Natural killer cell (primary cell): ENCODE results near the gene BCL2. TPM values are rescaled to one million over a fixed set of nuclear protein-coding genes. Genes with fewer than 3 reads are reported as not detected.

Experiments used
- ATAC-seq, 3 donors: fragments of 150-1000 bp in 2 of 3; fragments of 200-7000 bp in 1 of 3; cut with Tn5 transposase; 1 replicate in 1 of 3; 2 replicates in 2 of 3; pipeline ENCODE4 v1.10.0; 2021; ENCODE audit warnings: mild to moderate bottlenecking in 2 of 3, moderate library complexity in 2 of 3
- DNase-seq, 2 donors: peaks; one replicate each; pipeline versions ENCODE4 v3.0.0 to v3.0.0-alpha.2; 2013 to 2021; ENCODE audit warnings: mixed read lengths in 1 of 2
- H3K27ac ChIP-seq: one replicate; pipeline ENCODE4 v1.5.1; 2013; ENCODE audit warnings: mild to moderate bottlenecking, low read length
- H3K27me3 ChIP-seq: one replicate; pipeline ENCODE4 v1.6.1; 2013; ENCODE audit warnings: low read length; ENCODE audit not compliant: control insufficient read depth, insufficient read depth
- H3K36me3 ChIP-seq: one replicate; pipeline ENCODE4 v1.6.1; 2013; ENCODE audit warnings: low read length; ENCODE audit not compliant: control insufficient read depth, insufficient read depth
- H3K4me1 ChIP-seq: one replicate; pipeline ENCODE4 v1.6.1; 2013; ENCODE audit warnings: low read length; ENCODE audit not compliant: control insufficient read depth, insufficient read depth
- H3K4me3 ChIP-seq: one replicate; pipeline ENCODE4 v1.5.1; 2013; ENCODE audit warnings: low read length
- H3K9me3 ChIP-seq: one replicate; pipeline ENCODE4 v1.6.1; 2013; ENCODE audit warnings: low read length; ENCODE audit not compliant: control insufficient read depth, insufficient read depth
- H3K27ac Mint-ChIP-seq, 2 donors: one replicate each; pipeline ENCODE4 v1.8.0; 2022; ENCODE audit warnings: mild to moderate bottlenecking in 2 of 2, mixed read lengths in 2 of 2, moderate library complexity in 1 of 2
- H3K27me3 Mint-ChIP-seq, 2 donors: one replicate each; pipeline ENCODE4 v1.8.0; 2022; ENCODE audit warnings: low read depth in 2 of 2, mixed read lengths in 2 of 2
- H3K36me3 Mint-ChIP-seq: one replicate; pipeline ENCODE4 v1.8.0; 2022; ENCODE audit warnings: mixed read lengths
- H3K4me1 Mint-ChIP-seq, 2 donors: one replicate each; pipeline ENCODE4 v1.8.0; 2022; ENCODE audit warnings: mixed read lengths in 2 of 2
- H3K4me3 Mint-ChIP-seq: one replicate; pipeline ENCODE4 v1.8.0; 2022; ENCODE audit warnings: mild to moderate bottlenecking, moderate library complexity, mixed read lengths
- H3K9me3 Mint-ChIP-seq, 2 donors: one replicate each; pipeline ENCODE4 v1.8.0; 2022; ENCODE audit warnings: mixed read lengths in 2 of 2
- WGBS: methylation state at CpG from one replicate; pipeline ENCODE4 v1.1.7; 2013; ENCODE audit warnings: missing lambda C conversion rate; ENCODE audit not compliant: insufficient coverage; 5-methylcytosine and 5-hydroxymethylcytosine counted together
- intact Hi-C: fragments of 100-400 bp; cut with micrococcal nuclease; formaldehyde crosslinking; loops from one replicate; pipeline ENCODE4 v1.14.2; 2022
- total RNA-seq, 4 donors: library from RNA; stranded (reverse); fragments of 120-200 nt in 1 of 4; gene quantifications; one replicate each; pipeline versions ENCODE4 v1.2.3 to v1.2.4, GENCODE V29; 2013 to 2022
- TF ChIP-seq, protein P1 (sequence below): fragments of 200-600 bp; IDR thresholded peaks from one replicate; pipeline ENCODE4 v1.8.0; 2022; ENCODE audit warnings: antibody characterized with exemption

Gene BCL2
- total RNA-seq, 3 donors from 2014 or later (not counting 1 experiment from before 2014, with no cell fraction given), result 28.2 to 64.2 (median 33.4) TPM

DNA sequence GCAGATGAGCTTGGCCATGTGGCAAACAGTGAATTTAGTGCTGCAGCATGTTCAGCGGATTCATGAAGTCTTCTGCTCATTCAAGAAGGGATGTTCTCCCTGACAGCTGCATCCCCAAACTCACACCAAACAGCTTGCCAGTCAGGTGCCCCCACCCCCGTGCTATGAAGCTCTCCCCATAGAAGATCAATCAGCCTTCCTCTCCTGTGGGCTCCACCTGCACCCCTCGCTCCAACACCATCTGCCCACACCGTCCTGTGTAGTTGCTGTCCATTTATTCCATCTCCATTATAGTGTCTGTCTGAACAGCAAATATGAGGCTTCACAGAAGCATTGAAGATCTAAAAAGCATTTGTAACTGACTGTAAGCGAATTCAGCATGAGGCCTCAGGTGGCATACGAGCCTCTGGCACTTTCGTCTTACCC is 218.9 kb downstream of the BCL2 start:
- Mint-ChIP-seq H3K36me3 (no peaks in the 10 kb centered on the region), H3K27me3 (peaks cover 6 to 23% of the 10 kb centered on the region in 2 donors), H3K9me3 (peaks cover 3% of the 10 kb centered on the region in 2 donors), H3K27ac (peak overlapping the region in 1 of 2 donors; percentile 55), H3K4me3 (peak overlapping the region; percentile 7), H3K4me1 (peaks cover 53 to 68% of the 10 kb centered on the region in 2 donors)
- Histone ChIP-seq H3K4me3 (no peak overlapping the region), H3K27me3 (no peaks in the 10 kb centered on the region), H3K4me1 (peaks cover 44% of the 10 kb centered on the region), H3K9me3 (no peaks in the 10 kb centered on the region), H3K27ac (no peak overlapping the region), H3K36me3 (no peaks in the 10 kb centered on the region)
- ATAC-seq (no peak), DNase-seq (no peak)
- intact Hi-C loops, result no loop called here
- TF ChIP-seq, protein P1, sequence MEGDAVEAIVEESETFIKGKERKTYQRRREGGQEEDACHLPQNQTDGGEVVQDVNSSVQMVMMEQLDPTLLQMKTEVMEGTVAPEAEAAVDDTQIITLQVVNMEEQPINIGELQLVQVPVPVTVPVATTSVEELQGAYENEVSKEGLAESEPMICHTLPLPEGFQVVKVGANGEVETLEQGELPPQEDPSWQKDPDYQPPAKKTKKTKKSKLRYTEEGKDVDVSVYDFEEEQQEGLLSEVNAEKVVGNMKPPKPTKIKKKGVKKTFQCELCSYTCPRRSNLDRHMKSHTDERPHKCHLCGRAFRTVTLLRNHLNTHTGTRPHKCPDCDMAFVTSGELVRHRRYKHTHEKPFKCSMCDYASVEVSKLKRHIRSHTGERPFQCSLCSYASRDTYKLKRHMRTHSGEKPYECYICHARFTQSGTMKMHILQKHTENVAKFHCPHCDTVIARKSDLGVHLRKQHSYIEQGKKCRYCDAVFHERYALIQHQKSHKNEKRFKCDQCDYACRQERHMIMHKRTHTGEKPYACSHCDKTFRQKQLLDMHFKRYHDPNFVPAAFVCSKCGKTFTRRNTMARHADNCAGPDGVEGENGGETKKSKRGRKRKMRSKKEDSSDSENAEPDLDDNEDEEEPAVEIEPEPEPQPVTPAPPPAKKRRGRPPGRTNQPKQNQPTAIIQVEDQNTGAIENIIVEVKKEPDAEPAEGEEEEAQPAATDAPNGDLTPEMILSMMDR, result no peak
- 81% methylated on average over 7 of the region's 7 CpGs for WGBS

DNA sequence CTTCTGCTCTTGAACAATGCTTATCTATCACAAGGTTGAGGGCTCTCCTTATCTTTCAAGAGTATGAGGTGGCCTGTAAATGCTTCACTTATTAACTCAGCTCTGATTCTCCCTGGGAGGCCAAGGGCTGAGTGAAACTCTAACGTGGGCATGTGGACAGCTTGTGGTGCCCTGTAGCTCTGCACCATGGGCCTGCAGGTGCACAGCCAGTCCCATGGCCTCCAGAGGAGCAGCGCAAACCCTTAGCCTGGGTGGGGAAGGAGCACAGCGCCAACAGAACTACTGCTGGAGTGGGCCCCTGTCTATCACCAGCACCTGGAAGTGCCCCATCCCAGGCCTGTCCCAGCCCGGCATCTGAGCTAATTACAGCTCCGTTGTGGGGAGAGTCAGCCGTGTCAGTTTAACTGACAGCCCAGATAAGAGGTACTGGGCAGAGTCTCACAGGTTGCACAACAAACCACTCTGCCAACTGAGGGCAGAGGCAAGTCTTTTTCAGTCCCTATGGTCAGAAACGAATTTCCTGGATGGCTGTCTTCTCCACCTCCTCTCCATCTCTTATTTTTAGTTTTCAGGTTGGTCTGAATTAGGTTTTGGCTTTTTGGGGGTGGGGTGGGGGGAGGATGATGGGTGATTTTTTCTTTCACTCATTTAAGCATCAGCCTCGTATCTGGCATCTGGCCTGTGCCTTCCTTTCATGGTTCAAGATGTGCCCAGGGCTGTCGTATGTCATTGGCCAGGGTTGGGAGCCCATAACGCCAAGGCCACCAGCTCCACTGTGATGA is 219.5 kb downstream of the BCL2 start:
- Mint-ChIP-seq H3K36me3 (no peaks in the 10 kb centered on the region), H3K4me1 (peaks cover 53 to 63% of the 10 kb centered on the region in 2 donors), H3K27ac (peak overlapping the region; percentile 74 to 89), H3K27me3 (peaks cover 6 to 23% of the 10 kb centered on the region in 2 donors), H3K9me3 (peaks cover 3% of the 10 kb centered on the region in 2 donors), H3K4me3 (peak overlapping the region; percentile 52)
- TF ChIP-seq, protein P1, result no peak
- no peak overlapping the region for H3K27ac ChIP-seq
- no peak overlapping the region for H3K4me3 ChIP-seq
- no peaks in the 10 kb centered on the region for H3K9me3 ChIP-seq
- peaks cover 44% of the 10 kb centered on the region for H3K4me1 ChIP-seq
- no peaks in the 10 kb centered on the region for H3K27me3 ChIP-seq
- intact Hi-C loops, result no loop called here
- H3K36me3 ChIP-seq, result no peaks in the 10 kb centered on the region
- peak in 1 of 3 donors; percentile 45 for ATAC-seq
- no peak for DNase-seq
- 59% methylated on average over 9 of the region's 10 CpGs for WGBS

GRCh38 chr18:63099091-63099840 is 220.3 kb downstream of the BCL2 start:
- H3K36me3 Mint-ChIP-seq, result no peaks in the 10 kb centered on the region
- peaks cover 3% of the 10 kb centered on the region in 2 donors for H3K9me3 Mint-ChIP-seq
- TF ChIP-seq, protein P1, result no peak
- peaks cover 6 to 23% of the 10 kb centered on the region in 2 donors for H3K27me3 Mint-ChIP-seq
- 75% methylated on average over 14 of the region's 14 CpGs for WGBS
- peak overlapping the region; percentile 74 to 89 for H3K27ac Mint-ChIP-seq
- Histone ChIP-seq H3K27me3 (no peaks in the 10 kb centered on the region), H3K4me1 (peaks cover 44% of the 10 kb centered on the region), H3K36me3 (no peaks in the 10 kb centered on the region), H3K4me3 (no peak overlapping the region), H3K27ac (peak overlapping the region; percentile 44), H3K9me3 (no peaks in the 10 kb centered on the region)
- intact Hi-C loops, result no loop called here
- H3K4me3 Mint-ChIP-seq, result peak overlapping the region; percentile 82
- H3K4me1 Mint-ChIP-seq, result peaks cover 53 to 62% of the 10 kb centered on the region in 2 donors
- DNase-seq (no peak), ATAC-seq (no peak)
